Pancreas (tissue), 10 donors: ENCODE measurements around the gene SPATA24. TPM values are rescaled to one million over a fixed set of nuclear protein-coding genes. Genes with fewer than 3 reads are reported as not detected.

Source experiments
- ATAC-seq, 4 donors: fragments of 200-7000 bp; cut with Tn5 transposase; one replicate each; pipeline versions ENCODE4 v1.8.0 to v1.9.1; 2020; ENCODE audit warnings: mild to moderate bottlenecking in 4 of 4, moderate library complexity in 4 of 4
- DNase-seq, 6 donors: peaks; one replicate each; pipeline ENCODE4 v3.0.0-alpha.2; 2020
- FAIRE-seq: peaks from 2 replicates; lab custom pipeline; 2012; peaks lifted over from hg19 to GRCh38; lab: Jason Lieb, UNC
- H3K27ac ChIP-seq, 4 donors: fragments of 200-600 bp; sonication (generic); 1 replicate in 3 of 4; 2 replicates in 1 of 4; pipeline versions ENCODE4 v1.5.0 to v1.8.0; 2020
- H3K27me3 ChIP-seq, 4 donors: fragments of 200-600 bp; one replicate each; pipeline ENCODE4 v1.8.0; 2021
- H3K36me3 ChIP-seq, 3 donors: fragments of 200-600 bp; sonication (generic) in 1 of 3; one replicate each; pipeline versions ENCODE4 v1.5.0 to v1.8.0; 2020 to 2021
- H3K4me1 ChIP-seq, 3 donors: fragments of 200-600 bp; one replicate each; pipeline ENCODE4 v1.8.0; 2021
- H3K4me3 ChIP-seq, 4 donors: fragments of 200-600 bp; sonication (generic) in 2 of 4; one replicate each; pipeline versions ENCODE4 v1.5.0 to v1.8.0; 2020 to 2021
- H3K9me3 ChIP-seq, 4 donors: fragments of 200-600 bp; one replicate each; pipeline ENCODE4 v1.8.0; 2021
- CTCF ChIP-seq, 4 donors: fragments of 200-600 bp; sonication (generic) in 3 of 4; IDR thresholded peaks; one replicate each; pipeline versions ENCODE4 v1.5.0 to v1.8.0; 2021; ENCODE audit warnings: antibody characterized with exemption in 4 of 4
- WGBS, 2 donors: extraction: QIAGEN DNeasy Blood & Tissue Kit; methylation state at CpG; one replicate each; pipeline ENCODE4 v1.1.7; 2013; 5-methylcytosine and 5-hydroxymethylcytosine counted together
- intact Hi-C, 3 donors: fragments of 100-400 bp; cut with DNase I; formaldehyde crosslinking; loops; one replicate each; pipeline versions ENCODE4 v1.11.1 to v1.14.2; 2022
- polyA plus RNA-seq, 2 donors: library from polyadenylated mRNA; stranded (reverse); fragments of 200-250 nt; gene quantifications; one replicate each; pipeline ENCODE4 v1.2.3, GENCODE V29; 2013
- total RNA-seq, 6 donors: library from RNA; stranded (reverse); fragmentation: NEBNext Ultra II Directional in 4 of 6; extraction: Animal tissue kit (Norgen Biotek cat#: 25700) in 4 of 6; gene quantifications; one replicate each; pipeline versions ENCODE4 v1.2.1 to v1.2.4, GENCODE V29; 2021 to 2023
- donor health status: healthy with polysubstance abuse.
- donor health status: DM: no; HTN: no; CAD: no; lungs with moderate emphysema.
- donor health status: DM: no; HTN: no; CAD: no.
- donor health status: control.
- donor health status: control.
- donor health status: Bipolar disorder and iron deficiency.
- donor health status: DM: yes; HTN: yes; CAD: no.
- donor health status: DM: no; HTN: no; CAD: no.
- donor health status: DM: no; HTN: no; CAD: no.
- donor health status: DM: yes; HTN: yes; CAD: no.

The SPATA24 gene
- total and polyA plus RNA-seq, 8 donors: 1.8 to 9.8 (median 3.3) TPM

GRCh38 chr5:139416651-139417050, 12.8 kb upstream of the SPATA24 start:
- ATAC-seq (no peak), FAIRE-seq (no peak), DNase-seq (no peak)
- Histone ChIP-seq H3K36me3 (no peaks in the 10 kb centered on the region), H3K27me3 (no peaks in the 10 kb centered on the region), H3K4me1 (no peaks in the 10 kb centered on the region), H3K9me3 (no peaks in the 10 kb centered on the region), H3K4me3 (no peak overlapping the region), H3K27ac (peak overlapping the region in 1 of 4 donors; percentile 25)
- intact Hi-C loops: loop anchor here in 1 of 3 donors (5.0 kb wide), 1 partner anchor 96 kb away; no protein-coding TSS in a partner anchor
- no peak for TF ChIP-seq CTCF (IDR thresholded peaks at IDR 0.05)
- WGBS, 2 donors: 85 to 87% methylated on average over 9 of the region's 9 CpGs

GRCh38 chr5:139415869-139416268, 12.0 kb upstream of the SPATA24 start:
- Histone ChIP-seq H3K4me3 (no peak overlapping the region), H3K27ac (peak overlapping the region in 3 of 4 donors; percentile 10 to 25 (median 12)), H3K36me3 (no peaks in the 10 kb centered on the region), H3K4me1 (no peaks in the 10 kb centered on the region), H3K9me3 (no peaks in the 10 kb centered on the region), H3K27me3 (no peaks in the 10 kb centered on the region)
- ATAC-seq (no peak), DNase-seq (no peak), FAIRE-seq (no peak)
- intact Hi-C loops: loop anchor here in 1 of 3 donors (5.0 kb wide), 1 partner anchor 96 kb away; no protein-coding TSS in a partner anchor
- no peak for TF ChIP-seq CTCF (IDR thresholded peaks at IDR 0.05)

- Histone ChIP-seq H3K27me3 (no peaks in the 10 kb centered on the region), H3K36me3 (no peaks in the 10 kb centered on the region), H3K4me1 (no peaks in the 10 kb centered on the region), H3K27ac (peak overlapping the region in 3 of 4 donors; percentile 10 to 25 (median 12)), H3K4me3 (no peak overlapping the region), H3K9me3 (no peaks in the 10 kb centered on the region)
- TF ChIP-seq CTCF (IDR thresholded peaks at IDR 0.05): no peak
- intact Hi-C loops: loop anchor here in 1 of 3 donors (5.0 kb wide), 1 partner anchor 97 kb away; no protein-coding TSS in a partner anchor
- FAIRE-seq: no peak
- 56 to 60% methylated on average over 8 of the region's 8 CpGs for WGBS, 2 donors
- ATAC-seq: peak; percentile 44 to 76 (median 65)
- DNase-seq: peak in 2 of 6 donors; percentile 33 to 39
Observed at GRCh38 chr5:139415221-139415861, 11.5 kb upstream of the SPATA24 start.

GRCh38 chr5:139414581-139415130, 10.8 kb upstream of the SPATA24 start:
- no peak for TF ChIP-seq CTCF (IDR thresholded peaks at IDR 0.05)
- FAIRE-seq (no peak), ATAC-seq (peak; percentile 13 to 42 (median 40)), DNase-seq (no peak)
- no peaks in the 10 kb centered on the region for H3K36me3 ChIP-seq
- intact Hi-C loops: loop anchor here in 1 of 3 donors (5.0 kb wide), 1 partner anchor 98 kb away; no protein-coding TSS in a partner anchor
- H3K27ac ChIP-seq: peak overlapping the region in 3 of 4 donors; percentile 17 to 32 (median 25)
- no peaks in the 10 kb centered on the region for H3K9me3 ChIP-seq
- WGBS, 2 donors: 75 to 79% methylated on average over 9 of the region's 9 CpGs
- no peaks in the 10 kb centered on the region for H3K27me3 ChIP-seq
- no peak overlapping the region for H3K4me3 ChIP-seq
- H3K4me1 ChIP-seq: no peaks in the 10 kb centered on the region

- WGBS, 2 donors: 79 to 81% methylated on average over 6 of the region's 6 CpGs
- Histone ChIP-seq H3K4me3 (no peak overlapping the region), H3K4me1 (no peaks in the 10 kb centered on the region), H3K9me3 (no peaks in the 10 kb centered on the region), H3K36me3 (no peaks in the 10 kb centered on the region), H3K27ac (peak overlapping the region in 1 of 4 donors; percentile 32), H3K27me3 (no peaks in the 10 kb centered on the region)
- DNase-seq: no peak
- no peak for TF ChIP-seq CTCF (IDR thresholded peaks at IDR 0.05)
- FAIRE-seq: no peak
- ATAC-seq: no peak
- intact Hi-C loops: no loop called here
Observed at GRCh38 chr5:139413963-139414362, 10.1 kb upstream of the SPATA24 start.
